Activated CD4-positive, alpha-beta T cell treated with anti-CD3 and anti-CD28 coated beads for 36 hours (primary cell): ENCODE results near the gene TMBIM4. TPM values are rescaled to one million over a fixed set of nuclear protein-coding genes. Genes with fewer than 3 reads are reported as not detected.
"Not testable (repeated sequence)": the region's sequence is repeated elsewhere in the genome, so short reads cannot be mapped to it uniquely, and the experiment has no call there.

ENCODE experiments used
- ATAC-seq: fragments of 200-7000 bp; cut with Tn5 transposase; one replicate; pipeline ENCODE4 v1.10.0; 2021; ENCODE audit warnings: mild to moderate bottlenecking, moderate library complexity
- CTCF ChIA-PET: fragments of 350-600 bp; sonication (Branson Sonifier 250); formaldehyde crosslinking; loops from one replicate; lab custom pipeline; 2021; ENCODE audit warnings: antibody characterized with exemption; lab: Charles Lee
- POLR2A ChIA-PET: fragments of 350-600 bp; sonication (Branson Sonifier 250); formaldehyde crosslinking; loops from one replicate; lab custom pipeline; 2021; ENCODE audit warnings: antibody characterized with exemption, inconsistent platforms; lab: Charles Lee
- DNase-seq: peaks from one replicate; pipeline ENCODE4 v3.0.0-alpha.2; 2020
- H3K27ac Mint-ChIP-seq: one replicate; pipeline ENCODE4 v1.8.0; 2021; ENCODE audit warnings: mixed read lengths
- H3K27me3 Mint-ChIP-seq: one replicate; pipeline ENCODE4 v1.8.0; 2021; ENCODE audit warnings: mixed read lengths
- H3K36me3 Mint-ChIP-seq: one replicate; pipeline ENCODE4 v1.8.0; 2021; ENCODE audit warnings: low read depth, mixed read lengths
- H3K4me1 Mint-ChIP-seq: one replicate; pipeline ENCODE4 v1.8.0; 2021; ENCODE audit warnings: mixed read lengths
- H3K4me3 Mint-ChIP-seq: one replicate; pipeline ENCODE4 v1.8.0; 2021; ENCODE audit warnings: mild to moderate bottlenecking, moderate library complexity, mixed read lengths
- H3K9me3 Mint-ChIP-seq: one replicate; pipeline ENCODE4 v1.8.0; 2021; ENCODE audit warnings: low read depth, mixed read lengths
- intact Hi-C, 2 experiments: fragments of 100-400 bp; cut with DNase I in 1 of 2; cut with micrococcal nuclease in 1 of 2; formaldehyde crosslinking; loops; one replicate each; pipeline versions ENCODE4 v1.14.2 to v1.15.1; 2022 to 2024; cut with DNase I, micrococcal nuclease
- total RNA-seq, 2 experiments: library from RNA; stranded (reverse); gene quantifications; one replicate each; pipeline ENCODE4 v1.2.3, GENCODE V29; 2021

The TMBIM4 gene
- 10 to 100 TPM; 41.4 to 44.6 TPM for total RNA-seq

GRCh38 chr12:66169221-66170170, at the start of gene TMBIM4:
Gene TMBIM4 (minus strand): TSS chr12:66169996. CDS start chr12:66169951, 45 bp downstream.
- DNase-seq, result peak; percentile 93
- POLR2A ChIA-PET, result interaction anchor here (0.7 to 1.8 kb wide), 4 partner anchors 8 to 134 kb away, joined by 3 to 14 read pairs (median 3); partner anchors contain the start of genes HELB and LLPH
- peaks cover 11% of the 10 kb centered on the region for H3K9me3 Mint-ChIP-seq
- H3K27ac Mint-ChIP-seq, result peak within 1 kb of the TSS; percentile 99
- peak within 1 kb of the TSS; percentile 86 for H3K4me3 Mint-ChIP-seq
- peaks cover 42% of the 10 kb centered on the region for H3K36me3 Mint-ChIP-seq
- peak; percentile 86 for ATAC-seq
- H3K27me3 Mint-ChIP-seq, result no peaks in the 10 kb centered on the region
- CTCF ChIA-PET, result interaction anchor here (0.7 to 3.3 kb wide), 14 partner anchors 9 to 952 kb away, joined by 3 to 10 read pairs (median 4); partner anchors contain the start of genes HELB and LLPH
- H3K4me1 Mint-ChIP-seq, result peaks cover 41% of the 10 kb centered on the region
- intact Hi-C loops, result loop anchor here (1.0 to 2.0 kb wide), 6 partner anchors 35 to 1410 kb away; partner anchors contain the start of genes HELB (in 2 of the 2), LLPH (in 2 of the 2) and GNS (in 1 of the 2)

- H3K9me3 Mint-ChIP-seq, result peaks cover 4% of the 10 kb centered on the region
- peaks cover 4% of the 10 kb centered on the region for H3K36me3 Mint-ChIP-seq
- intact Hi-C loops, result no loop called here
- DNase-seq (no peak), ATAC-seq (no peak)
- CTCF ChIA-PET, result interaction anchor here (1.1 to 1.4 kb wide), 3 partner anchors 9 to 18 kb away, joined by 3 to 6 read pairs (median 4); no protein-coding TSS in a partner anchor
- H3K27ac Mint-ChIP-seq, result no peak overlapping the region
- H3K27me3 Mint-ChIP-seq, result peaks cover 8% of the 10 kb centered on the region
- POLR2A ChIA-PET, result no interaction called here
- no peak overlapping the region for H3K4me3 Mint-ChIP-seq
- H3K4me1 Mint-ChIP-seq, result peaks cover 9% of the 10 kb centered on the region
Observed at GRCh38 chr12:66217342-66217917, 47.6 kb upstream of the TMBIM4 start.

GRCh38 chr12:66213011-66213410, 43.2 kb upstream of the TMBIM4 start:
- DNase-seq, H3K36me3 Mint-ChIP-seq, H3K4me3 Mint-ChIP-seq, H3K27ac Mint-ChIP-seq, ATAC-seq, POLR2A ChIA-PET, H3K9me3 Mint-ChIP-seq, intact Hi-C loops, CTCF ChIA-PET: not testable (repeated sequence)
- Mint-ChIP-seq H3K4me1 (peaks cover 11% of the 10 kb centered on the region), H3K27me3 (peaks cover 13% of the 10 kb centered on the region)

- H3K9me3 Mint-ChIP-seq, H3K4me3 Mint-ChIP-seq, H3K4me1 Mint-ChIP-seq, H3K27ac Mint-ChIP-seq, H3K36me3 Mint-ChIP-seq, DNase-seq, POLR2A ChIA-PET, intact Hi-C loops, ATAC-seq: not testable (repeated sequence)
- peaks cover 16% of the 10 kb centered on the region for H3K27me3 Mint-ChIP-seq
- CTCF ChIA-PET, result interaction anchor here (1.0 kb wide), 1 partner anchor 69 kb away, joined by 3 read pairs; no protein-coding TSS in a partner anchor
Observed at GRCh38 chr12:66211573-66211972, 41.8 kb upstream of the TMBIM4 start.

- Mint-ChIP-seq H3K36me3 (no peaks in the 10 kb centered on the region), H3K27ac (no peak overlapping the region), H3K4me3 (no peak overlapping the region), H3K9me3 (peaks cover 4% of the 10 kb centered on the region), H3K27me3 (peaks cover 16% of the 10 kb centered on the region), H3K4me1 (peaks cover 9% of the 10 kb centered on the region)
- POLR2A ChIA-PET, result no interaction called here
- DNase-seq (no peak), ATAC-seq (no peak)
- CTCF ChIA-PET, result interaction anchor here (0.8 kb wide), 1 partner anchor 202 kb away, joined by 3 read pairs; no protein-coding TSS in a partner anchor
- intact Hi-C loops, result no loop called here
Observed at GRCh38 chr12:66210840-66211239, 41.0 kb upstream of the TMBIM4 start.

GRCh38 chr12:66206141-66206540, 36.3 kb upstream of the TMBIM4 start:
- Mint-ChIP-seq H3K27ac (no peak overlapping the region), H3K27me3 (peaks cover 8% of the 10 kb centered on the region), H3K9me3 (no peaks in the 10 kb centered on the region), H3K36me3 (no peaks in the 10 kb centered on the region), H3K4me1 (peaks cover 18% of the 10 kb centered on the region), H3K4me3 (no peak overlapping the region)
- POLR2A ChIA-PET, result no interaction called here
- DNase-seq, result no peak
- CTCF ChIA-PET, result no interaction called here
- no peak for ATAC-seq
- intact Hi-C loops, result no loop called here

- H3K4me1 Mint-ChIP-seq, result peaks cover 21% of the 10 kb centered on the region
- intact Hi-C loops, result loop anchor here in 1 of 2 experiments (2.0 kb wide), 1 partner anchor 35 kb away; the partner anchor contains the start of gene TMBIM4
- peak; percentile 53 for ATAC-seq
- peak; percentile 20 for DNase-seq
- H3K4me3 Mint-ChIP-seq, result no peak overlapping the region
- CTCF ChIA-PET, result interaction anchor here (0.9 kb wide), 1 partner anchor 27 kb away, joined by 4 read pairs; no protein-coding TSS in a partner anchor
- H3K27me3 Mint-ChIP-seq, result peaks cover 6% of the 10 kb centered on the region
- H3K27ac Mint-ChIP-seq, result no peak overlapping the region
- H3K9me3 Mint-ChIP-seq, result peaks cover 7% of the 10 kb centered on the region
- POLR2A ChIA-PET, result interaction anchor here (0.6 kb wide), 1 partner anchor 107 kb away, joined by 3 read pairs; no protein-coding TSS in a partner anchor
- no peaks in the 10 kb centered on the region for H3K36me3 Mint-ChIP-seq
Observed at GRCh38 chr12:66203820-66204219, 34.0 kb upstream of the TMBIM4 start.

- intact Hi-C loops, result no loop called here
- no peak for ATAC-seq
- CTCF ChIA-PET, result interaction anchor here (1.2 kb wide), 1 partner anchor 10 kb away, joined by 4 read pairs; no protein-coding TSS in a partner anchor
- H3K4me3 Mint-ChIP-seq, result no peak overlapping the region
- DNase-seq, result no peak
- no peaks in the 10 kb centered on the region for H3K36me3 Mint-ChIP-seq
- peaks cover 12% of the 10 kb centered on the region for H3K27me3 Mint-ChIP-seq
- peaks cover 7% of the 10 kb centered on the region for H3K9me3 Mint-ChIP-seq
- H3K27ac Mint-ChIP-seq, result no peak overlapping the region
- H3K4me1 Mint-ChIP-seq, result peaks cover 32% of the 10 kb centered on the region
- POLR2A ChIA-PET, result no interaction called here
Observed at GRCh38 chr12:66199831-66200509, 30.2 kb upstream of the TMBIM4 start.

- intact Hi-C loops, result no loop called here
Observed at GRCh38 chr12:66199141-66199540, 29.3 kb upstream of the TMBIM4 start.

GRCh38 chr12:66197495-66197921, 27.7 kb upstream of the TMBIM4 start:
- Mint-ChIP-seq H3K36me3 (no peaks in the 10 kb centered on the region), H3K9me3 (peaks cover 7% of the 10 kb centered on the region), H3K27ac (no peak overlapping the region), H3K4me1 (peaks cover 14% of the 10 kb centered on the region), H3K27me3 (peaks cover 18% of the 10 kb centered on the region), H3K4me3 (no peak overlapping the region)
- intact Hi-C loops, result no loop called here
- ATAC-seq, result no peak
- ChIA-PET POLR2A (no interaction called here), CTCF (interaction anchor here (0.5 to 1.4 kb wide), 6 partner anchors 9 to 210 kb away, joined by 3 to 6 read pairs (median 3); partner anchors contain the start of genes IRAK3, LLPH and TMBIM4)
- DNase-seq, result no peak

More at GRCh38 chr12:66199141-66199540, 29.3 kb upstream of the TMBIM4 start:
- Mint-ChIP-seq H3K4me3 (no peak overlapping the region), H3K36me3 (no peaks in the 10 kb centered on the region), H3K4me1 (peaks cover 24% of the 10 kb centered on the region), H3K27me3 (peaks cover 16% of the 10 kb centered on the region), H3K27ac (no peak overlapping the region), H3K9me3 (peaks cover 7% of the 10 kb centered on the region)
- POLR2A ChIA-PET, result no interaction called here
- DNase-seq (no peak), ATAC-seq (no peak)
- CTCF ChIA-PET, result no interaction called here
